GM12891 (cell line): ENCODE results near the gene VAPB.

ENCODE experiments used
- POLR2A ChIP-seq: IDR thresholded peaks from 2 replicates; pipeline ENCODE4 v1.6.1; 2011; ENCODE audit warnings: low read depth, low read length, control low read depth
- POLR2AphosphoS5 ChIP-seq: IDR thresholded peaks from 2 replicates; pipeline ENCODE4 v1.6.1; 2011; ENCODE audit warnings: low read depth, low read length, control low read depth

DNA sequence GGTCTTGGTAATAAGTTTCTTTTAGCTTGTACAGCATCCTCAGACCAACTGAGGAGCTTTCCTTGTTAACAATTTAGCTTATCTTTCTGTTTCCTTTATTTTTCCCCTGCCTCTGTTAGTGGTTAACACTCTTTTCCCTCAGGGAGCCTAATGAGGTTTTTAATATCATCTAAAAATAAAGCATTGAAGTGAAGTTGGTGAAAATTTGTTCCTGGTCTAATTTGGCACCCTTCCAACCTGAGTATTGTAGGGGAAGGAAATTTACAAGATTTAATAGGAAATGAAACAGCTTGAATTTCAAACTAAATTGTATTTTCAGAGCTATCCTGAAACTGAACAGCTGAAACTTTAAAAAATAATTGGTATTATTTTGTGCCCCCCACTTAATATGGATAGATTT, 28.1 kb upstream of the VAPB start:
- TF ChIP-seq POLR2A (no peak), POLR2AphosphoS5 (no peak)
